GM21723 (cell line): ENCODE results near the gene SLIT3.

Experiments
- ATAC-seq: cut with Tn5 transposase; IDR thresholded peaks from one replicate; pipeline ENCODE4 v1.9.1; 2021; ENCODE audit warnings: mild to moderate bottlenecking, moderate library complexity; ENCODE audit not compliant: unreplicated experiment

The SLIT3 gene

DNA sequence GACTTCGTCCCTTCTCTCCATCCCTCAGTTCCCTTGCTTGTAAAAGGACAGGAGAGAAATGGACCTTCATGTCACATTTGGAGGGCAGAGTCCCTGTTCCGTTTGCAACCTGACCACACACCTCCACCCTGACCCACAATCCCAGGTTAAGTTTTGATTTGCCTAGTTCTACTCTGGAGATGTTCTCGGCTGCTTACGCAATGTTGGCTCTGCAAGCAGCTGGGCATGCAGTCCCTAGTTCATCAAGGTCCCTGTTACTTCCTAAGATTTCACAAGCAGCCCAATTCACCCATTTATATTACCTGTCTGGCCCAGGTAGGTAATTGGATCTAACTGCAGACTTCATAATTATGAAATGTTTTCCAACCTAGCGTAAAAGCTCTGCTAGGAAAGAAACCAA lies 28.8 kb downstream of the SLIT3 start:
- ATAC-seq: no peak

GRCh38 chr5:169270827-169271226 lies 30.1 kb downstream of the SLIT3 start:
- no peak for ATAC-seq

DNA sequence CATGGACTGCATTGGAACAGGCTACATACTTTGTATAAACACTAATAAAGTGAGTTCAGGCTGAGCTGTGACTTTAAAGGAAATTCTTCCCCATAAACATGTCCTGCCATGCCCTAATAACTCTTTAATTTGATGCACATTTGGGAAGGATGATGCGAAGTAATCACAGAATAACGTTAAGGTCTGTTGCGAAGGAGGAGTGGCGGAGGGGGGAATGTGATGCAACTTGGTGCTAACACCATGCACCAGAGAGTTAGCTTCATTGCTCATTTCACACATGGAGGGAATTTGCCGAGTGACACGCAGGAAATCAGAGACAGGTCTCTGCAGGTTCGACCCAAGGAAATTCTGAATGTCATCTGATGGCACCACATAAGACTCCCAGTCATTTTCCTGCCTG lies 32.9 kb downstream of the SLIT3 start:
- no peak for ATAC-seq

DNA sequence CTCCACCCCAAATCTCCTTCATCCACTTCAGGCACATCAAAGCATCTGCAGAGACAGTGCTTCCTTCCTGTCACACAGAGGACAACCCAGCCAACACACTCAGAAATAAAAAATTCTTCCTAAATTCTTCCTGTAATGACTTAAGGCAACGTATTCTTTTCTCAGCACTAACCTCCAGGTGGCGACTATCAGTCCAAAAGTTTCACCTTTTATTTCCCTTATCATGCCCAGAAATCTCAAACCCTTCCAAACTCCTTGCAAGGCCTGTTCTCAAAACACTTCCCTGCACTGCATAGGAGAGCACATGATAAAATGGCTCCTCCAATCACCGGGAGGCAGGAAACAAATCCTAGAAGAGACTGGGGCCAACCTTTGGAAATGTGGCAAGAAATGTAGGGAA lies 35.1 kb downstream of the SLIT3 start:
- no peak for ATAC-seq

GRCh38 chr5:169263591-169263990 lies 37.3 kb downstream of the SLIT3 start:
- ATAC-seq: no peak

- ATAC-seq: no peak
Observed at GRCh38 chr5:169260896-169261569, 39.9 kb downstream of the SLIT3 start.

GRCh38 chr5:169258372-169259000 lies 42.5 kb downstream of the SLIT3 start:
- no peak for ATAC-seq

DNA sequence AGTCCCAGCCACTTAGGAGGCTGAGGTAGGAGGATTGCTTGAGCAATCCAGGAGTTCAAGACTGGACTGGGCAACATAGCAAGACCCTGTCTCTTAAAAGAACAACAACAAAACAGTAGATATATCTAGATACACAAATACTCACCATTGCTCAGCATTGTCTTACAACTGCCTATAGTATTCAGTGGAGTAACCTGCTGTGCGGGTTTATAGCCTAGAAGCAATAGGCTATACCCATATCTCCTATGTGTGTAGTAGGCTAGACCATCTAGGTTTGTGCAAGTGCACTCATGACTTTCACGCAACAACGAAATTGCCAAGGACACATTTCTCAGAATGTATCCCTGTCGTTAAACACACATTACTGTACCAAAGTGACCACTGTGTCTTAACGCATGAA lies 44.7 kb downstream of the SLIT3 start:
- ATAC-seq: no peak

GRCh38 chr5:169253071-169253470 lies 47.9 kb downstream of the SLIT3 start:
- ATAC-seq: no peak

GRCh38 chr5:169251333-169252084 lies 49.4 kb downstream of the SLIT3 start:
- no peak for ATAC-seq

DNA sequence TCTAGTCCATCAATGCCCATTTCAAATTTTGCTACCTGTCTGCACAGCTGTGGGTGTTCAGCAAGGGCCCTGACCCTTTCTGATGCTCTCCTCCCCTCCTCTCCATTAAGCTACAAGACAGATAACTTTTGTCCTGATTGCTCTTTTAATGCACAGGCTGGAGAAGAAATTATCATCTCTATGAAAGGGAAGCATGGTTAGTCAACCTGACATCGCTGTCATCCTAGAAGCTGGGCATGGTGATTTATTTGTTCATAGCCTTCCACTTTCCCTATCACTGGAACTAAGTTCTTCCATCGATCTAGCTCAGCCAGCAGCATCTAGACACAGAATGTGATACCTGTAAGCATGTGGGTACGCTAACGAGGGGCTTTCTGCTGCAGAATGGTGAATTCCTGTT lies 50.1 kb downstream of the SLIT3 start:
- no peak for ATAC-seq

DNA sequence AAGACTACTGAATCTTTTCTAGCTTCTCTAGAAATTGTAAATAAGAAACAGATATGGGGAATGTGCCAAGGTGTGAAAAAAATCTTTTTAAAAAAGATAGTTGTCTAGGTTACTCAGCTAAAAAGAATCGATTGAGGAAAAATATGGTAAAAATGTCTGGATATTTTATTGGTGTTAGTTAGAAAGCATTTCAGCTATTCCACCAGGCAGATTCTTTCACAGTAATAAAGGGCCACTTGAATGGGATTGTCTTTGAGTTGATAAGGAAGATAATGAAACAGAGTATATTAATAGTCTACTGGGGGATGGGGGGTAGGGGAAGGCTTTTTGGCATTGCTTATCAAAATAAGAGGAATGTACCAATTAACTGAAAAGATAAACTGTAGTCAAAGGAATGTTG lies 51.9 kb downstream of the SLIT3 start:
- no peak for ATAC-seq

- no peak for ATAC-seq
Observed at GRCh38 chr5:169248550-169248949, 52.4 kb downstream of the SLIT3 start.

GRCh38 chr5:169244812-169245211 lies 56.1 kb downstream of the SLIT3 start:
- ATAC-seq: no peak

DNA sequence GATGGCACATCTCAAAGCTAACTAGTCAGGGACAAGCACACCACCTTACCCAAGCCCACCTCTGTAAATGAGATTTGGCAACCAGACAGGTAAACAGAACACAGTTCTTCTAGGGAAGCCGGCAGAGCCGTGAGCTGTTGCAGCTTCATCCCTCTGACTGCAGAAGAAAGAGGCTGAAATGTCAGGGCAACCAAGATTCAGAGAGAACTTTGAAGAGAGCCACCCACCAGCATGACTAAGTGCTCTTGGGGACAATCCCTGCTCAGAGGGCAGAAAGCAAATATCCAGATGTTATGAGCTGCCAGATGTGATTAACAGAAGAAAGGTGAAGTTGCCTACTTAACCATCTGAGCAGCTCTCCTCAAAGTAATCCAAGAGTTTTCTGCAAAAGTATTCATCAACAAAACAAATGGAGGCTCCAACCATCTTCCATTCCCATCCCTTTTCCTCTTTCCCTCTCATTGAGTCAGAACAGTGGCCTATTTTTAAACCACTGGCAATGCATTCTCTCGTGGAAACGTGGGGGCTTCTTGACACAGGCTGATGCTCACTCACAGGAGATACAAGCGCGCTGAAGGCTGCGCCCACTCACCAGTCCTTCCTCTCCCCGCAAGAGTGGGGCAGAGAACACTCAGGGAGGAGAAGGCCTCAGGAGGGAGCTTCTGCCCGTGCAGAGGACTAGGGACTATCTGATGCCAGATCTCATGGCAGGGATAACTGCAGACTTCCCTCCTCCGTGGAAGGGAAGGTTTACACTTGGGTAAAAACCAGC lies 57.1 kb downstream of the SLIT3 start:
- ATAC-seq: no peak

DNA sequence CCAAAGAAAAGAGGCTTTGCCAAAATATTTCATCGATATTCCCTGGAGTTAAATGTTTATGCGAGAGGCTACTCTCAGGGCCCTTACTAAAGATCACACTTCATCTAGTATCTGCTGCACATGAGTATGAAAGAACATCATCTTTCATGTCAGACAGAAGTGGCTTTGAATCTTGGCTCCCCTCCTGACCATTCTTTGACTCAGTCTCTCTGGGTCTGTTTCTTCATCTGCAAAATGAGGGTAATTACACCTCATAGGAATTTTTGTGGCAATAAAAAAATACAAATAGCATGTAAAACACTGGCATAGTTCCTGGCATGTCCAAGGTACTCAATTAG lies 58.1 kb downstream of the SLIT3 start:
- ATAC-seq: no peak

GRCh38 chr5:169242175-169242848 lies 58.6 kb downstream of the SLIT3 start:
- ATAC-seq: no peak

- no peak for ATAC-seq
Observed at GRCh38 chr5:169229342-169229892, 71.5 kb downstream of the SLIT3 start.

DNA sequence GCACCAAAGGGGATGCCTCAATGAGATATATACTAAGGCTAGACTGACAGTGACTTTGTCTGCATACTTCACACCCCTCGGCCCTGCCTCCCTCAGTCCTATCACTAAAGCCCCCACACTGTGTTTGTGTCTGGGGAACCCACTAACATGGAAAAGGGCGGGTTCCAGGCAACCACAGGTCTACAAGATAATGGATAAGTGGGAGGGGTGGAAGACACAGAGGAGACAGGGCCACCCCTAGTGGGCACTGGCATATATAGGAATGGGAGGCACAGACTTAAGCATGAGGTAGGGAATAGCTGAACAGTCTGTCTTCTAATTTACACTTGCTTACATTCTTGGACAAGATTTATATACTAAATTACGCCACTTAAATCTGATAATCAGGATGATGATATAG lies 74.0 kb downstream of the SLIT3 start:
- no peak for ATAC-seq

- ATAC-seq: no peak
Observed at GRCh38 chr5:169225830-169226356, 75.0 kb downstream of the SLIT3 start.

DNA sequence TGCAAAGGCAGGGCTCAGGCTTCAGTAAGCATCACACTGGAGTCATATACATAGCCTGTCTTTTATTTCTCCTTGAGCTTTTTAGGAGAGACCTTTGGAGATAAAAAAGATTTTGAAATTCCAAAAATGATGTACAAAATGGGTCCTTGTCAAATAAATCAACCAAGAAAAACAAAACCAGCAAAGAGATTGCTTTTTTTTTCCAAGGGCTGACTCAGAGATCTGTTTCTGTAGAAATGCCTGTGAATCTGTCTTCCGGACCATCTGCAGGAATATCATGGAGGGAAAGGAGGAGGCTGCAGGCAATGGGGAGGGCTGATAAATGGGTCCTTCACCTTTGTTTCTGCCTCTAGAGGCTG lies 77.4 kb downstream of the SLIT3 start:
- no peak for ATAC-seq
